ENCODE results near the gene MEGF6. TPM values are rescaled to one million over a fixed set of nuclear protein-coding genes. Genes with fewer than 3 reads are reported as not detected.

MEGF6 gene
- total and polyA plus RNA-seq, 9 of the 15 experiments (the other 6 are each of a cell fraction or from before 2014, with no cell fraction given) = 0.03 to 1.7 (median 0.24) TPM; not detected in 3

DNA sequence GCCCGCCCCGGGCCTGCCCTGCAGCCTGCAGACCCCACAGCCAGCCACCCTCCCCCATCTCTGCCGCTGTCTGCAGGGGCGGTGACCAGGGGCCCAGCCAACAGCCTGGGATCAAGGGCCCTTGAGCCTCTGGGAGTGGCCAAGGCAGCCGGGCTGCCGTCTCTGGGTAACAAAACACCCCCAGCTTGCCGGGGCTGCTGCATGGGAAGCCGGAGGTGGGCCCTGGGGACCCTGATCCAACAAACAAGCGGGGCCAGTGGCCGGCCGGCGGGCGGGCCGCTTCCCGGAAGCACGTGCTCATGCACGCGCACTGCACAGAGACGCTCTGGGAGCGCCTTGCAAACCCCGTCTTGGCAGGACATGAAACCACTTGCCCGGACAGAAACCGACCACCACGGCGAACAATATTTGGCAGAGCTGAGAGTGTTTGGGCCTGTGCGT lies 13.2 kb downstream of the MEGF6 start (continued):
- TF ChIP-seq, protein P1, sequence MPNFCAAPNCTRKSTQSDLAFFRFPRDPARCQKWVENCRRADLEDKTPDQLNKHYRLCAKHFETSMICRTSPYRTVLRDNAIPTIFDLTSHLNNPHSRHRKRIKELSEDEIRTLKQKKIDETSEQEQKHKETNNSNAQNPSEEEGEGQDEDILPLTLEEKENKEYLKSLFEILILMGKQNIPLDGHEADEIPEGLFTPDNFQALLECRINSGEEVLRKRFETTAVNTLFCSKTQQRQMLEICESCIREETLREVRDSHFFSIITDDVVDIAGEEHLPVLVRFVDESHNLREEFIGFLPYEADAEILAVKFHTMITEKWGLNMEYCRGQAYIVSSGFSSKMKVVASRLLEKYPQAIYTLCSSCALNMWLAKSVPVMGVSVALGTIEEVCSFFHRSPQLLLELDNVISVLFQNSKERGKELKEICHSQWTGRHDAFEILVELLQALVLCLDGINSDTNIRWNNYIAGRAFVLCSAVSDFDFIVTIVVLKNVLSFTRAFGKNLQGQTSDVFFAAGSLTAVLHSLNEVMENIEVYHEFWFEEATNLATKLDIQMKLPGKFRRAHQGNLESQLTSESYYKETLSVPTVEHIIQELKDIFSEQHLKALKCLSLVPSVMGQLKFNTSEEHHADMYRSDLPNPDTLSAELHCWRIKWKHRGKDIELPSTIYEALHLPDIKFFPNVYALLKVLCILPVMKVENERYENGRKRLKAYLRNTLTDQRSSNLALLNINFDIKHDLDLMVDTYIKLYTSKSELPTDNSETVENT (CRISPR knock-in tag; IDR thresholded peaks at IDR 0.05) = no peak
- TF ChIP-seq SRF (CRISPR knock-in tag; IDR thresholded peaks at IDR 0.05) (no peak), ZNF586 (CRISPR knock-in tag; conservative IDR thresholded peaks at IDR 0.05) (no peak), CBFB (CRISPR knock-in tag; IDR thresholded peaks at IDR 0.05) (no peak), CXXC5 (CRISPR knock-in tag; IDR thresholded peaks at IDR 0.05) (peak; percentile 30; the same call in 1 of the 2 replicates), L3MBTL2 (IDR thresholded peaks at IDR 0.05) (peak; percentile 63), RBFOX2 (IDR thresholded peaks at IDR 0.05; ENCODE audit: low read depth, low read length) (no peak)
- TF ChIP-seq, protein P2, sequence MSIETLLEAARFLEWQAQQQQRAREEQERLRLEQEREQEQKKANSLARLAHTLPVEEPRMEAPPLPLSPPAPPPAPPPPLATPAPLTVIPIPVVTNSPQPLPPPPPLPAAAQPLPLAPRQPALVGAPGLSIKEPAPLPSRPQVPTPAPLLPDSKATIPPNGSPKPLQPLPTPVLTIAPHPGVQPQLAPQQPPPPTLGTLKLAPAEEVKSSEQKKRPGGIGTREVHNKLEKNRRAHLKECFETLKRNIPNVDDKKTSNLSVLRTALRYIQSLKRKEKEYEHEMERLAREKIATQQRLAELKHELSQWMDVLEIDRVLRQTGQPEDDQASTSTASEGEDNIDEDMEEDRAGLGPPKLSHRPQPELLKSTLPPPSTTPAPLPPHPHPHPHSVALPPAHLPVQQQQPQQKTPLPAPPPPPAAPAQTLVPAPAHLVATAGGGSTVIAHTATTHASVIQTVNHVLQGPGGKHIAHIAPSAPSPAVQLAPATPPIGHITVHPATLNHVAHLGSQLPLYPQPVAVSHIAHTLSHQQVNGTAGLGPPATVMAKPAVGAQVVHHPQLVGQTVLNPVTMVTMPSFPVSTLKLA (conservative IDR thresholded peaks at IDR 0.05) = peak in 1 of 2 experiments; percentile 32; a peak in 1 of 4 replicates
- TF ChIP-seq, protein P3, sequence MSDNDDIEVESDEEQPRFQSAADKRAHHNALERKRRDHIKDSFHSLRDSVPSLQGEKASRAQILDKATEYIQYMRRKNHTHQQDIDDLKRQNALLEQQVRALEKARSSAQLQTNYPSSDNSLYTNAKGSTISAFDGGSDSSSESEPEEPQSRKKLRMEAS (CRISPR knock-in tag; IDR thresholded peaks at IDR 0.05) = peak; percentile 21; the same call in 1 of the 2 replicates
- TF ChIP-seq, protein P4, sequence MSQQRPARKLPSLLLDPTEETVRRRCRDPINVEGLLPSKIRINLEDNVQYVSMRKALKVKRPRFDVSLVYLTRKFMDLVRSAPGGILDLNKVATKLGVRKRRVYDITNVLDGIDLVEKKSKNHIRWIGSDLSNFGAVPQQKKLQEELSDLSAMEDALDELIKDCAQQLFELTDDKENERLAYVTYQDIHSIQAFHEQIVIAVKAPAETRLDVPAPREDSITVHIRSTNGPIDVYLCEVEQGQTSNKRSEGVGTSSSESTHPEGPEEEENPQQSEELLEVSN (IDR thresholded peaks at IDR 0.05; ENCODE audit: borderline replicate concordance in 1 of 2, extremely low read depth in 1 of 2, insufficient read depth in 1 of 2, insufficient read length in 1 of 2, low read depth in 1 of 2, low read length in 1 of 2, poor library complexity in 1 of 2, severe bottlenecking in 1 of 2) = peak; percentile 28 to 80
- TF ChIP-seq, protein P5, sequence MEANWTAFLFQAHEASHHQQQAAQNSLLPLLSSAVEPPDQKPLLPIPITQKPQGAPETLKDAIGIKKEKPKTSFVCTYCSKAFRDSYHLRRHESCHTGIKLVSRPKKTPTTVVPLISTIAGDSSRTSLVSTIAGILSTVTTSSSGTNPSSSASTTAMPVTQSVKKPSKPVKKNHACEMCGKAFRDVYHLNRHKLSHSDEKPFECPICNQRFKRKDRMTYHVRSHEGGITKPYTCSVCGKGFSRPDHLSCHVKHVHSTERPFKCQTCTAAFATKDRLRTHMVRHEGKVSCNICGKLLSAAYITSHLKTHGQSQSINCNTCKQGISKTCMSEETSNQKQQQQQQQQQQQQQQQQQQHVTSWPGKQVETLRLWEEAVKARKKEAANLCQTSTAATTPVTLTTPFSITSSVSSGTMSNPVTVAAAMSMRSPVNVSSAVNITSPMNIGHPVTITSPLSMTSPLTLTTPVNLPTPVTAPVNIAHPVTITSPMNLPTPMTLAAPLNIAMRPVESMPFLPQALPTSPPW (CRISPR knock-in tag; IDR thresholded peaks at IDR 0.05) = no peak
- TF ChIP-seq, protein P6, sequence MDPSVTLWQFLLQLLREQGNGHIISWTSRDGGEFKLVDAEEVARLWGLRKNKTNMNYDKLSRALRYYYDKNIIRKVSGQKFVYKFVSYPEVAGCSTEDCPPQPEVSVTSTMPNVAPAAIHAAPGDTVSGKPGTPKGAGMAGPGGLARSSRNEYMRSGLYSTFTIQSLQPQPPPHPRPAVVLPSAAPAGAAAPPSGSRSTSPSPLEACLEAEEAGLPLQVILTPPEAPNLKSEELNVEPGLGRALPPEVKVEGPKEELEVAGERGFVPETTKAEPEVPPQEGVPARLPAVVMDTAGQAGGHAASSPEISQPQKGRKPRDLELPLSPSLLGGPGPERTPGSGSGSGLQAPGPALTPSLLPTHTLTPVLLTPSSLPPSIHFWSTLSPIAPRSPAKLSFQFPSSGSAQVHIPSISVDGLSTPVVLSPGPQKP (CRISPR knock-in tag; IDR thresholded peaks at IDR 0.05) = no peak
- TF ChIP-seq, protein P7, sequence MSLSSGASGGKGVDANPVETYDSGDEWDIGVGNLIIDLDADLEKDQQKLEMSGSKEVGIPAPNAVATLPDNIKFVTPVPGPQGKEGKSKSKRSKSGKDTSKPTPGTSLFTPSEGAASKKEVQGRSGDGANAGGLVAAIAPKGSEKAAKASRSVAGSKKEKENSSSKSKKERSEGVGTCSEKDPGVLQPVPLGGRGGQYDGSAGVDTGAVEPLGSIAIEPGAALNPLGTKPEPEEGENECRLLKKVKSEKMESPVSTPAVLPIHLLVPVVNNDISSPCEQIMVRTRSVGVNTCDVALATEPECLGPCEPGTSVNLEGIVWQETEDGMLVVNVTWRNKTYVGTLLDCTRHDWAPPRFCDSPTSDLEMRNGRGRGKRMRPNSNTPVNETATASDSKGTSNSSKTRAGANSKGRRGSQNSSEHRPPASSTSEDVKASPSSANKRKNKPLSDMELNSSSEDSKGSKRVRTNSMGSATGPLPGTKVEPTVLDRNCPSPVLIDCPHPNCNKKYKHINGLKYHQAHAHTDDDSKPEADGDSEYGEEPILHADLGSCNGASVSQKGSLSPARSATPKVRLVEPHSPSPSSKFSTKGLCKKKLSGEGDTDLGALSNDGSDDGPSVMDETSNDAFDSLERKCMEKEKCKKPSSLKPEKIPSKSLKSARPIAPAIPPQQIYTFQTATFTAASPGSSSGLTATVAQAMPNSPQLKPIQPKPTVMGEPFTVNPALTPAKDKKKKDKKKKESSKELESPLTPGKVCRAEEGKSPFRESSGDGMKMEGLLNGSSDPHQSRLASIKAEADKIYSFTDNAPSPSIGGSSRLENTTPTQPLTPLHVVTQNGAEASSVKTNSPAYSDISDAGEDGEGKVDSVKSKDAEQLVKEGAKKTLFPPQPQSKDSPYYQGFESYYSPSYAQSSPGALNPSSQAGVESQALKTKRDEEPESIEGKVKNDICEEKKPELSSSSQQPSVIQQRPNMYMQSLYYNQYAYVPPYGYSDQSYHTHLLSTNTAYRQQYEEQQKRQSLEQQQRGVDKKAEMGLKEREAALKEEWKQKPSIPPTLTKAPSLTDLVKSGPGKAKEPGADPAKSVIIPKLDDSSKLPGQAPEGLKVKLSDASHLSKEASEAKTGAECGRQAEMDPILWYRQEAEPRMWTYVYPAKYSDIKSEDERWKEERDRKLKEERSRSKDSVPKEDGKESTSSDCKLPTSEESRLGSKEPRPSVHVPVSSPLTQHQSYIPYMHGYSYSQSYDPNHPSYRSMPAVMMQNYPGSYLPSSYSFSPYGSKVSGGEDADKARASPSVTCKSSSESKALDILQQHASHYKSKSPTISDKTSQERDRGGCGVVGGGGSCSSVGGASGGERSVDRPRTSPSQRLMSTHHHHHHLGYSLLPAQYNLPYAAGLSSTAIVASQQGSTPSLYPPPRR (CRISPR knock-in tag; IDR thresholded peaks at IDR 0.05; ENCODE audit: borderline replicate concordance) = no peak

All from K562 (cell line).